ENCODE measurements around the gene NCCRP1. TPM values are rescaled to one million over a fixed set of nuclear protein-coding genes. Genes with fewer than 3 reads are reported as not detected.

Gene NCCRP1
- total and polyA plus RNA-seq, 2 donors (not counting 3 experiments of a cell fraction or from before 2014, with no cell fraction given), result 0.06 TPM; not detected in 1

DNA sequence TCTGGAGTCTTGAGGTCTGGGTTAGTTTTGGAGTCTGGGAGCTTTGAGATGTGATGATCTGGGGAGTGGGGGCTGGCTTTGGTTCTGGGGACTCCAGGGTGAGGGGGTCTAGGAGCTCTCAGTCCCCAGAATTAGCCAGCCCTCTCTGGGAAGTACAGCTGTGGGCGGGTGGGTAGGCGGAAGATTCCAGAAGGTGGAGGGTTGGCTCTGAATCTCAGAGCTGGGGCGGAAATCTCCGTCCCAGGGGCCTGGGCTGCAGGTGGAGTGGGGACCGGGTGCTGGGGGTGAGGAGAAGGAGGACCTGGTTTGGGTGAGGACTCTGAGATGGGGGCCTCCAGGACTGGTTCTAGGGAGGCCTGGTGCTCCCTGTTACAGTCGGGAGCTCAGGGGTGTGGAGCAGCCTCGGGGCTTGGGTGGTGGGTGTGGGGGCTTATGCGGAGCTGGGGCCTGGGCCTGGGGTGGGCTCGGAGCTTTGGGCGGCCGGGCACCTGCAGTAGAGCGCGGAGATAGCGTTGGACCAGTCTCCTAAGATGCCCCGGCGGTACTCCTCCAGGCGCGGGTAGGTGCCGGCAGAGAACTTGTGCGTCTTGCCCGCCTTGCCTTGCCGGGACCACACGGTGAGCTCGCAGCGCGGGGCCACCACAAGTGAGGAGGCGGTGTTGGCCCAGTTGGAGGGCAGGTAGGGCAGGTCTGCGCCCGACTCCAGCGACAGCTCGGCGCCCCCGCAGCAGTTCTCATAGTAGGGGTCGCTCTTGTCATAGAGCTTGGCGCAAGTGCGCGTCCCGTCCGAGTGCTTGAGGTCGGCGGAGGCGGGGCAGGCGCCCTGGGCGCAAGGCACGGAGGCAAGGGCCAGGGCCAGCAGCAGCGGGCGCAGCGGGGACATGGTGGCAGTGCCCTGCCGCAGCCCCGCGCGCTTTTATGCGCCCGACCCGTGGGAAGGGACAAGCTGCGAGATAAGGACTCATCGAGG lies 6.9 kb downstream of the NCCRP1 start, which contains the start of gene SYCN:
TSS of gene SYCN (minus strand) at position 892 of the 970 bp plus-strand sequence. CDS start at position 883, 9 bp downstream.
- ChIA-PET POLR2A (no interaction called here), CTCF (interaction anchor here (0.6 to 2.9 kb wide), 4 partner anchors 8 to 81 kb away, joined by 3 to 10 read pairs (median 3); no protein-coding TSS in a partner anchor)
- intact Hi-C loops (cut with micrococcal nuclease), result no loop called here
- no peaks in the 10 kb centered on the region for H3K79me2 ChIP-seq (ENCODE audit: control insufficient read depth, insufficient read depth, low read length)
- no peaks in the 10 kb centered on the region for H3K4me1 ChIP-seq (ENCODE audit: control insufficient read depth, extremely low read depth, insufficient read depth, low read length)
- no peaks in the 10 kb centered on the region for H3K9me1 ChIP-seq (replicated peaks; ENCODE audit: control insufficient read depth, extremely low read depth, insufficient read depth, low read length)
- H3K27ac ChIP-seq (ENCODE audit: insufficient read depth, low read depth, low read length), result no peak within 1 kb of the TSS
- FAIRE-seq (no peak), DNase-seq (ENCODE audit: low read depth, low spot score) (no peak)
- H4K20me1 ChIP-seq (replicated peaks; ENCODE audit: control insufficient read depth, extremely low read depth, insufficient read depth, low read length), result no peaks in the 10 kb centered on the region
- H3K4me3 ChIP-seq (replicated peaks in 1 of 3; ENCODE audit: insufficient read depth in 1 of 3, low read depth in 1 of 3, low read length in 3 of 3), result no peak within 1 kb of the TSS
- no peak within 1 kb of the TSS for H3K4me2 ChIP-seq (ENCODE audit: insufficient read depth, low read length)
- peaks cover 17 to 24% of the 10 kb centered on the region in 2 experiments for H3K27me3 ChIP-seq (ENCODE audit: control insufficient read depth in 2 of 2, insufficient read depth in 2 of 2, low read length in 2 of 2)
- H3K9me3 ChIP-seq (replicated peaks; ENCODE audit: control insufficient read depth, insufficient read depth, low read length), result no peaks in the 10 kb centered on the region
- no peak within 1 kb of the TSS for H2AFZ ChIP-seq (ENCODE audit: low read depth, low read length)
- BruUV-seq (replicated peaks), result no TSS peak
- dilution Hi-C loops (cut with MboI; ENCODE audit: extremely low pct_ligation_motif_present, low sequenced_read_pairs), result no loop called here
- no peak for TF ChIP-seq EZH2 (IDR thresholded peaks at IDR 0.05; ENCODE audit: borderline replicate concordance, low read depth, low read length, severe bottlenecking)
- TF ChIP-seq MYC (IDR thresholded peaks at IDR 0.05; ENCODE audit: low read depth, low read length), result no peak
- no peak for TF ChIP-seq POLR2A (IDR thresholded peaks at IDR 0.05; ENCODE audit: low read depth, low read length)
- TF ChIP-seq FOS (IDR thresholded peaks at IDR 0.05; ENCODE audit: borderline replicate concordance, insufficient read depth, low read length), result no peak
- TF ChIP-seq GATA2 (IDR thresholded peaks at IDR 0.05; ENCODE audit: insufficient read depth, insufficient read length, low read depth, low read length), result no peak
- H3K36me3 ChIP-seq (ENCODE audit: control insufficient read depth in 2 of 2, extremely low read depth in 1 of 2, insufficient read depth in 2 of 2, low read length in 2 of 2), result no peaks in the 10 kb centered on the region
- no peak within 1 kb of the TSS for H3K9ac ChIP-seq (replicated peaks; ENCODE audit: extremely low read depth, insufficient read depth, low read length)

DNA sequence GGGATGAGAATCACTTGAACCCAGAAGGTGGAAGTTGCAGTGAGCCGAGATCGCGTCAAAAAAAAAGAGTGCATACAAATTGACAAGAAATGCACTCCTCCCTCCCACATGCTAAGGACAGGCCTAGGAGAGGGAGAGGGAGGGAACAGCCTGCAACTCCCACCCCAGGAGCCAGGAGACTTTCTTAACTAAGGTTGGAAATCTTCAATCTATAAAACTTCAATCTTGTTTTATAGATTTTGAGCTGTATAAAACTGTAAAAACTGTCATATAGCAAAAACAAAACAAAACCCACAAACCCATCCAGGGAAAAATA lies 8.6 kb downstream of the NCCRP1 start:
- no peaks in the 10 kb centered on the region for H3K4me1 ChIP-seq (ENCODE audit: control insufficient read depth, extremely low read depth, insufficient read depth, low read length)
- intact Hi-C loops (cut with micrococcal nuclease), result no loop called here
- H3K9ac ChIP-seq (replicated peaks; ENCODE audit: extremely low read depth, insufficient read depth, low read length), result no peak overlapping the region
- no peaks in the 10 kb centered on the region for H3K36me3 ChIP-seq (ENCODE audit: control insufficient read depth in 2 of 2, extremely low read depth in 1 of 2, insufficient read depth in 2 of 2, low read length in 2 of 2)
- H3K9me1 ChIP-seq (replicated peaks; ENCODE audit: control insufficient read depth, extremely low read depth, insufficient read depth, low read length), result no peaks in the 10 kb centered on the region
- no peaks in the 10 kb centered on the region for H3K9me3 ChIP-seq (replicated peaks; ENCODE audit: control insufficient read depth, insufficient read depth, low read length)
- dilution Hi-C loops (cut with MboI; ENCODE audit: extremely low pct_ligation_motif_present, low sequenced_read_pairs), result no loop called here
- no TSS peak for BruUV-seq (replicated peaks)
- no peaks in the 10 kb centered on the region for H4K20me1 ChIP-seq (replicated peaks; ENCODE audit: control insufficient read depth, extremely low read depth, insufficient read depth, low read length)
- TF ChIP-seq JUN (IDR thresholded peaks at IDR 0.05; ENCODE audit: borderline replicate concordance, insufficient read depth, insufficient read length, low read depth) (no peak), EZH2 (IDR thresholded peaks at IDR 0.05; ENCODE audit: borderline replicate concordance, low read depth, low read length, severe bottlenecking) (no peak), FOS (IDR thresholded peaks at IDR 0.05; ENCODE audit: borderline replicate concordance, insufficient read depth, low read length) (no peak), POLR2A (IDR thresholded peaks at IDR 0.05; ENCODE audit: low read depth, low read length) (no peak), GATA2 (IDR thresholded peaks at IDR 0.05; ENCODE audit: insufficient read depth, insufficient read length, low read depth, low read length) (no peak), POLR2AphosphoS5 (IDR thresholded peaks at IDR 0.05; ENCODE audit: insufficient read depth, low read depth, low read length) (no peak), MYC (IDR thresholded peaks at IDR 0.05; ENCODE audit: low read depth, low read length) (no peak)
- TF ChIP-seq, protein P1, sequence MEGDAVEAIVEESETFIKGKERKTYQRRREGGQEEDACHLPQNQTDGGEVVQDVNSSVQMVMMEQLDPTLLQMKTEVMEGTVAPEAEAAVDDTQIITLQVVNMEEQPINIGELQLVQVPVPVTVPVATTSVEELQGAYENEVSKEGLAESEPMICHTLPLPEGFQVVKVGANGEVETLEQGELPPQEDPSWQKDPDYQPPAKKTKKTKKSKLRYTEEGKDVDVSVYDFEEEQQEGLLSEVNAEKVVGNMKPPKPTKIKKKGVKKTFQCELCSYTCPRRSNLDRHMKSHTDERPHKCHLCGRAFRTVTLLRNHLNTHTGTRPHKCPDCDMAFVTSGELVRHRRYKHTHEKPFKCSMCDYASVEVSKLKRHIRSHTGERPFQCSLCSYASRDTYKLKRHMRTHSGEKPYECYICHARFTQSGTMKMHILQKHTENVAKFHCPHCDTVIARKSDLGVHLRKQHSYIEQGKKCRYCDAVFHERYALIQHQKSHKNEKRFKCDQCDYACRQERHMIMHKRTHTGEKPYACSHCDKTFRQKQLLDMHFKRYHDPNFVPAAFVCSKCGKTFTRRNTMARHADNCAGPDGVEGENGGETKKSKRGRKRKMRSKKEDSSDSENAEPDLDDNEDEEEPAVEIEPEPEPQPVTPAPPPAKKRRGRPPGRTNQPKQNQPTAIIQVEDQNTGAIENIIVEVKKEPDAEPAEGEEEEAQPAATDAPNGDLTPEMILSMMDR (IDR thresholded peaks at IDR 0.05; ENCODE audit: extremely low read depth in 1 of 2, insufficient read depth in 1 of 2, low read depth in 1 of 2, low read length in 2 of 2), result no peak
- H3K27me3 ChIP-seq (ENCODE audit: control insufficient read depth in 2 of 2, insufficient read depth in 2 of 2, low read length in 2 of 2), result peaks cover 14 to 24% of the 10 kb centered on the region in 2 experiments
- no peak overlapping the region for H2AFZ ChIP-seq (ENCODE audit: low read depth, low read length)
- POLR2A ChIA-PET, result no interaction called here
- no peak overlapping the region for H3K27ac ChIP-seq (ENCODE audit: insufficient read depth, low read depth, low read length)
- CTCF ChIA-PET, result interaction anchor here (2.9 kb wide), 1 partner anchor 83 kb away, joined by 10 read pairs; no protein-coding TSS in a partner anchor
- H3K4me2 ChIP-seq (ENCODE audit: insufficient read depth, low read length), result no peak overlapping the region
- H3K79me2 ChIP-seq (ENCODE audit: control insufficient read depth, insufficient read depth, low read length), result no peaks in the 10 kb centered on the region
- DNase-seq (ENCODE audit: low read depth, low spot score) (no peak), FAIRE-seq (no peak)
- no peak overlapping the region for H3K4me3 ChIP-seq (replicated peaks in 1 of 3; ENCODE audit: insufficient read depth in 1 of 3, low read depth in 1 of 3, low read length in 3 of 3)
